GM19468 (cell line): ENCODE data around the gene CTLA4.

Source experiments
- ATAC-seq: cut with Tn5 transposase; IDR thresholded peaks from one replicate; pipeline ENCODE4 v1.9.1; 2021; ENCODE audit warnings: mild to moderate bottlenecking, moderate library complexity, moderate number of reproducible peaks; ENCODE audit not compliant: unreplicated experiment; ENCODE audit errors: extremely low read depth

The CTLA4 gene

DNA sequence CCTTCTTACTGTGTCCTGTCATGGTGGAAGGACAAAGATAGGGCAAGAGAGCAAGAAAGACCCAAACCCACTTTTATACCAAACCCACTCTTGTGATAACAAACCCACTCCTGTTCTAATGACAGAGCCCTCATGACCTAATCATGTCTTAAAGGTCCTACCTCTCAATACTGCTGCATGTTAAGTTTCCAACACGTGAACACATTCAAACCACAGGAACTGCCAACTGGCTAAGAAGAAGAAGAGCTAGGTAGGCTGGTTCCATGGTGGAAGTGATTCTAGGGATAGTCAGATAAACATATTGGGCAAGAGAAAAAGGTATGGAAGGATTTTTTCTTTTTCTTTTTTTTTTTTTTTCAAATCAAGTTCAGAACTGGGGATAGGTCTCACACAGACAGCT is 22.0 kb downstream of the CTLA4 start:
- no peak for ATAC-seq

DNA sequence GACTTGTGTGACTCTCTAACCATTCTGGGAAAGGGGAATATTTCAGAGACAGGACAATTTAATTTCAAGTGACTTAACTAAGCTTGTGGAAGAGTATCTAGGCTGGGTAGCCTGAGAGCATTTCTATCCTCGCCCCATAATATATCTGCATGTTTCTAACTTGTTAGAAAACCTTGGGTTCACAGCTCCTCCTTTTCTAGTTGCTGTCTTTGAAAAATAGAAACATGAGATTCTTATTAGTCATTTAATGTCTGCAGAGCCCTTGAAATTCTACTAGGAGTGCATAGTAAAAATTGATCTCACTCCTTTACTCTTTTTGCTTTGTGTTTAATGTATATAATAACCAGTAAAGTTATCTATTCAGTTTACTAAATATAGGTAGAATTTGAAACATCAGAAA is 22.4 kb downstream of the CTLA4 start:
- ATAC-seq = no peak

DNA sequence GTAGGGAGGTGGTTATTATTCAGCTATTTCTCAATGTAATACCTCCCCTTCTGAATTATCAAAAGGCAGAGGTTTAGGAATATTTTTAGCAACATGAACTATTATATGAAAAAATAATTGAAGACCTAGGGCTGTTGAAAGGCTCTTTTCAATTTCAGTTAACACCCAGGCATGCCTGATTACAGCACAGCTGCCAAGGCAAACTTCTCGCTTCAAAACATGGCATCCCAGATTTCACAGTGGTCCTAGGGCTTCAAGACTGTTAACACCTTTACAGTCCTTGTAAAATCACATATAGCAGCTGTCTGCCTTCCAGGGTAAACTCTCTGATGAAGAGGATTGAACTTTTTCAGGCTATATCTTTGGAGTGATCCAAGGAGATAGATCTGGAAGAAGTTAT is 23.2 kb downstream of the CTLA4 start:
- ATAC-seq = no peak

DNA sequence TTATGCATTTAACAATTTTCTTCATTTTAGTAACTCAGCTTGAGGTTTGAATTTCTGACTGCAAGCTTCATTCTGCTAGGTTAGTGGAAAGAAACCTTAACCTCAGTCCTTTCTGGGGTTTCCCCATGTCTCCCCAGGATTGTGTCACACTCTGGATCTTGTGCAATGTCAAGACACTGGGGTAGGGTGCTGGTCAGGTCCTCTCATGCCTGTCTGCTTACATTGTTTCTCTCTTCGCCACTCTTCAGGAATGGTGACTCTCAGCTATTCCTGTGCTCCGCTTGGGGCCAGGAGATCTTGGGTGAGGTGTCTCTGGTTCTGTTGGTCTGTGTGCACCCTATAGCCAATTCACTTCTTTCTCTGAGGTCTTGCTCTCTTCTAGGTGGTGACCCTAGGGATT is 23.9 kb downstream of the CTLA4 start:
- no peak for ATAC-seq

DNA sequence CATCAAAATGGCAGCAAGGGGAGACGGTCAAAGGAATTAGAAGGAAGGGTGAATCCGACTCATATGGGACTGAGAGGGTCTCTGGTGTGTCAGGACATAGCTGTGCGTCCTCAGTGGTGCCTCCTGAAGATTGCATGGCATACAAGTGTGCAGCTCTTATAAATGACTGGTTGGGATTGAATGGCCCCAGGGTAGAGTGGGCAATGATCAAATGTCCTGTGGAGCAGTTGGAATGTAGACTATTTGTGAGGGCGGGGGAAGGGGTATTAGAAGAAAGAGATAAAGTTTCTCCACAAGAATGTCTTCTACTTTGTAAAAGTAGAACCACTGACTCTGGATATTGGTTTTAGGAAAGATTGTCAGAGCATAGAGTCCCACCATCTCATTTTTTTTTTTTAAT is 24.6 kb downstream of the CTLA4 start:
- ATAC-seq = no peak

DNA sequence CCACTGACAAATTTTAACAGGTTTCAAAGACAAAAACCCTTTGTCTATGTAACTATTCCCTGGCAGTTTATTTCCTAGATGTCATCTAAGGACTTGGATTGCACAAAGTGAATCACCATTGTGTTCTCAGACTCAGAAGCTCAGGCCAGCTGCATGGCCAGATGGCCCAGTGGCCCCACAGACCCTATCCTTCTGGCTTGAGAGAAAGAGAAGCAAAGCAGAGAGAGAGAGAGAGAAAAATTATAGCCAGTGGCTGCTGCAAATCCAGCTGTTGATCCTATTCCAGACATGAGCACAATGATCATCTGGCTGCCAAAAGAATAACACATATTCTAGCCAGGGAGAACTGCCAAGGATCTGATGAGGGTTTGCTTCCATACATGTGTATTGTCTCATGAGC is 25.8 kb downstream of the CTLA4 start:
- no peak for ATAC-seq

DNA sequence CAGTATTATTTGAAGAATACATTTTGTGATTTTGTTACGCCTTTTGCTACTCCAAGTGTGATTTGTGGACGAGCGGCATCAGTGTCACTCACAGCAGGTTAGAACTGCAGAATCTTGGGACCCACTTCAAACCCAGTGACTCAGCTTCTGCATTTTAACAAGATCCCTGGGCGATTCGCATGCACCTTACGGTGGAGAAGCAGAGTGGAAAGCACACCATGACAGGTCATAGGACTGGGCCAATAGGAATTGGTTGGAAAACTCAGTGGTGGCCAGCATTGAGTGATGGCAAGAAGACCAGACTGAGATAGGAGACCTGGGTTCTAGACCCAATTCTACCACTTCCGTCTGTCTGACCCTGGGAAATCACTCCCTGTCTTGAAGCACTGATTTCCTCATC is 26.3 kb downstream of the CTLA4 start:
- no peak for ATAC-seq

DNA sequence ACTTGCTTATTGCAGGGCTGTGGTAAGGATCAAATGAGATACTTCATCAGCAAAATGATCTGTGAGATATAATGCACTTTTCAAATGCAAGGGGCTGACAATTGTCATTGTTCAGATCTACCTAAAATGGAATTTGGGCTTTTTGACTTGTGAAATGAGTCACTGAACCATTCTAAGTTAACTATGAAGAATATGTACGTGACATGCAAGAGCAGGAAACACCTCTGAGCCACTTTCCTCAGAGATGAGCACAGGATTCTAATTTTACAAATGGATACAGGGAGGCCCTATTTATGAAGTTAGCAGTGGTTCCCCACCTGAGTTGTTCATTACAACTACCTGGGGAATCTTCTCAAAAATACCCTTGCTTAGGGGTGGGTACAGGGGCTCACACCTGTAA is 26.7 kb downstream of the CTLA4 start:
- no peak for ATAC-seq

DNA sequence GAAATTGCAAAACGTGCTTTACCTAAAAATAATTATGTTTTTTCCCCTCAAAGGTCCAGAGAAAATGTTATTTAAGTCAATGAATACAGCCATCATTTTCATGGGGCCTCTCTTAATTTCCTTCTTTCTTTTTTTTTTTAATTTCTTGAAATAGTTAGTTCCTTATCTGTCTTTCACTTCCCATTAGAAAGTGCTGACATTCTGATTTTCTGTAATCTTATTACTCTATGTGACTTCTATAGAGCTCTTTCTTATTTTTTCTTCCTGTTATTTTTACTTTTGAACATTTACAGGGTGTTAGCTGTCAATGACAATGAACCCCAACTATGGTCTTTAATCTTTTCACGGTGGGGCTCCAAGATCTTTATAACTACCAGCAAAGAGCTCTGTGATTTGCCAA is 30.0 kb downstream of the CTLA4 start:
- ATAC-seq = no peak

DNA sequence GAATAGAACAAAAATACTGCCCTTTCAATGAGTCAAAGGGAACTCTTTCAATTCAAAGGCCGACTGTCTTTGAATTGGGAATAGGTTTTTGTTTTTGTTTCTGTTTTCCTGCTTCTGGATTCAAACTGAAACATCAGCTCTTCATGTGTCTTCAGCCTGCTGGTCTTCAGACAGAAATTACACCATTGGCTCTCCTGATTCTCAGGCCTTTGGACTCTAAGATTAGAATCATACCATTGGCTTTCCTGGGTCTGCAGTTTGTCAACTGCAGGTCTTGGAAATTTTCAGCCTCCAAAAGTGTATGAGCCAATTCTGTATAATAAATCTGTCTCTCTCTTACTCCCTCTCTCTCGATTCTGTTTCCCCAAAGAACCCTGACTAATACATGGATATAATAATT is 31.1 kb downstream of the CTLA4 start:
- ATAC-seq = no peak

DNA sequence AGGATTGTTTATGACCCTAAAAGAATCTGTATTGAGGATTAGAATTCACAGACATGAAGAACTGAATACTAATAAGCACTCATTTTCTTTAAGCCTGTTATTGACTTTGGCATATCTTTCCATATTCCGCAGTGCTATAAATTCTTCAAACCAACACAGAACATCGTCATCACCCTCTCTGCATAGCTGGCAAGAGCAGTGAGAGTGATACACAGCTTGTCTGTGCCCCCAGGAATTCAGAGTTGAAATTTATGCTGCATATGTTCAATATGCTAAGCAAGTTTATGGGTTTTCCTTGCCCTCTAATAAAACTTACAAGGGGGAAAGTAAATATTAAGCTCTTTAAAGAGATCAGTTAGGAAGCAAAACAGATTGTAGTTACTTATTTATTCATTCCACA is 32.7 kb downstream of the CTLA4 start:
- no peak for ATAC-seq

DNA sequence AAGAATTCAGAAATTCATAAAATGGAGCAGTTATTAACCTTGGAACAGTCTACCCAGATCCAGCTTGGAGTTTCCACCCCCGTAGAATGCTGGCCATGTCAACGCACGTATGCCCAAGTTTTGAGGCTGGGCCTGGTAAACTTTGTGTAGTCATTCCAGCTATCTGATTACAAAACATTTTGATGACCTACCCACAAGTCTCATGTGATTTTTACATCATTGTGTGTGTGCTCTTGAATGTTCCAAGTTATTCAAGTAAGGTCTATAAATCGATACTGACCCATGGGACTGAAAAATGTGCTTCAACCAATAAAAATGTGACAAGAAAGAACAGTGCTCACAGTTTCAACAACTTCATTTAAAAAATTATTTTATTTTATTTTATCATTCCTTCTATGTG is 36.5 kb downstream of the CTLA4 start:
- ATAC-seq = no peak

DNA sequence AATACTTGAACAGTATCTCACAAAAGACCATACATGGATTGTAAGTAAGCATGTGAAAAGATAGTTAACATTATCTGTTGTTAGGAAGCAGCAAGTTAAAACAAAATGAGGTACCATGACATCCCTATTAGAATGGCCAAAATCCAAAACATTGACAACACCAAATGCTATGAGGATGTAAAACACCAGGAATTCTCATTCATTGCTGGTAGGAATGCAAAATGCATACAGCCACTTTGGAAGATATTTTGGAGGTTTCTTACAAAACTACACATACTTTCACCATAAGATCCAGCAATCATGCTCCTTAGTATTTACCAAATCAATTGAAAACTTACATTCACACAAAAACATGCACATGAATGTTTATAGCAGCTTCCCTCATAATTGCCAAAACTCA is 38.1 kb downstream of the CTLA4 start:
- ATAC-seq = no peak

DNA sequence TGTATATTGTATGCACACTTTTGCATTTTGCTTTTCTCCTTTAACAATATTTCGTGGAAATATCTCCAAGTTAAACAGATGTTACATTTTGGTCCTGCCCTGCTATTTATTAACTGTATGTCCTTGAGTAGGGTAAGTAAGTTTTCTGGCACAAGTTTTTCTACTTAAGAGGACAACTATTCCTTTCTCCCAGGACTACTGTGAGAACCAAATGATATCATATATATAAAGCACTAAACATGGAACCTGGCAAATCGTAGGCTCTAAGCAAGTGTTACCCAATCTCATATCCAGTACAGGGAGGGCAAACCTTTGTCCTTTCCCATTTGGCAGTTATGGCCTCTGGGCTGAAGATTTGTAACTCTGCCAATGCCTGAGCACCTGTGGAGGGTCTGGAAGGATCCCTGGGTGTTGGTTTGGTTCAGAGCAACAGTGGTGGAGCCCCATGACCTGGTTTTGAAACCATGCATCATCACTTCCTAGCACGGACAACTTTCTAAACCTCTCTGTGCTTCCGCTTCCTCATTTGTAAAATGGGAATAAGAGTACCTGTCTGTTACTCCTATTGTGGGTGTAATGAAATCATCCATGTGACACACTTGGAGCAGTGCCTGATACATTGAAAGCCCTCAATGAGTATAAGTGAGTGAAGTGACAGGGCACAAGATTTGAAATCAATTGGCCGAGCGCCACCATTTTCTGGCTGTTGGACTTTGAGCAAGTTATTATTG is 40.7 kb downstream of the CTLA4 start:
- ATAC-seq = no peak

DNA sequence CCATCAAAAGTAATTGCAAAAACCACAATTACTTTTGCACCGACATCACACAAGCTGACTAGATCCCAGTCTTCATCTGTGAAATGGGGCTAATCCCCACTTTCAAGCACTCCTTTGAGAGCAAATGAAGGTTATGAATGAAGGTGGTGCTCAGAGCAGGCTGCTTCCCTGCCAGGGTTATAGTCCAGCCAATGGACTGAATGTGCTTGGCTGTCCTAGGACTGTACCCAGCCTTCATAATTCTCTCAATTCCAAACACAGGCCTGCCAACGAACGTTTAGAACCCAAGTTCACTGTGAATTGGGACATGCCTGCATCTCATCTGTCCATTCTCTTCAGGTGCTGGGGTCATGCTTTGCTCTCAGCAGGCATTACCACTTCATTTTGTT is 41.2 kb downstream of the CTLA4 start:
- ATAC-seq = no peak

DNA sequence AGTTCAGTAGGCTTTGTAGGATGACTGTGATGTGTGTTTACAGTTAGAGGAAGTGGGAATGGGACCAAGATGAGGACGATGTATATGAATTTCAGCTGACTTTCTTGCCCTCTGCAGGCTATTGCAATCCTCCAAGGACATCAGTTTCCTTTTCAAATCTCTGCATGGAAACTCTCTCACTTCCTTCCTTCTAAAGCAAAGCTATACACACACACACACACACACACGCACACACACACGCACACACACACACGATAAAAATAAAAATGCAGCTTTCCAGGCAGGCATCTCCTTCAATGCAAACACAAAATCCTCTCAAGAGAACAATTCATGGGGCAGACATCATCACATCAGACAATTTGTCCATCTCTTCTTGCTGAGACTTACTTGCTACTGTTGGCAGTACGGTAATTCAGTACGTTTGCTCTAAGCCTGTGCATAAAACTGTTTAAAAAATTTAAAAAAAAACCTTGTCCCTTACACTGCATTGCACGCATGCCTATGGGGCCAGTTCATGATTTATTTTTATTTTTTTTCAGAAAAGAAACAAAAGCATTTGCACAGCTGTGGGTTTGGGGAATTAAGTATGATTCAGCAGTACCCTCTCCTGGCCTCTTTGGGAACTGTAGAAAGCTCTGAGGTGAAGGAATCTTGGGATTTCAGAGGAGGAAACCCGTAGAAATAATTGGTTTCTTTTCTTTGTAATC is 41.8 kb downstream of the CTLA4 start:
- ATAC-seq = no peak

DNA sequence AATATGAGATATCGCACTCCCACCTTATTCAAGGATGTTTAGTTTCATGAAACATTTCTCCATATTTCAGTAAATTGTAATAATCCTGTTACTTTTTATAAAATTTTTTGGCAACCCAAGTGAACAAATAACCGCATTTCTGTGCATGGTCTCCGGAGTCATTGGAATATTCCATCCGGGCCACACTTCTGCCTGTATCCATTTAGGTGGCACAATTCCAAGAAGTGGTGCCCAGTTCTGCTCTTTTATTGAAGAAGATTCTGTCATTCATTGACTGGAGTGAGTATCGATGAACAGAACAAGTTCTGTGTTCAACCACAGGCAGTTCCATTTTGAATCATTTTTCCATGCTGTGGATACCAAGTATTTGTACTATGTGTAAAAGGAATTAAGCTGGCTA is 42.4 kb downstream of the CTLA4 start:
- no peak for ATAC-seq

DNA sequence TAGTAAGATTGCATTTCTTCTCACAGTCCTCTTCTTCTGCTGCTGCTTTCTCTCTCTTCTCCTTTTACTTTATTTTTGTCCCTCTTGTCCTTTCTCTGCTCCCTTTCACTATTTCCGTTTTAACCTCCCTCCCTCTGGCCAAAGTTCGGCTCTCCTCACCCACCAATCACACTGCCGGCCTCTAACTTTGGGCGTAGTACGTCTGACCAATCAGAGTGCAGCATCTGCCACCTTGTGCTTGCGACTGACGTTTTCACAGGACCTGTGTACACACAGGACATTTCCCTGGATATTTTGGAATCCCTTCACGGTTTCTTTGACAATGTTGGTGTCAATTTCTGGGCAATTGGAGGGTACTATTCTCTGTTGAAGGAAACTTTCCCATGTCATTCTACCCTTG is 46.4 kb downstream of the CTLA4 start:
- ATAC-seq = no peak

DNA sequence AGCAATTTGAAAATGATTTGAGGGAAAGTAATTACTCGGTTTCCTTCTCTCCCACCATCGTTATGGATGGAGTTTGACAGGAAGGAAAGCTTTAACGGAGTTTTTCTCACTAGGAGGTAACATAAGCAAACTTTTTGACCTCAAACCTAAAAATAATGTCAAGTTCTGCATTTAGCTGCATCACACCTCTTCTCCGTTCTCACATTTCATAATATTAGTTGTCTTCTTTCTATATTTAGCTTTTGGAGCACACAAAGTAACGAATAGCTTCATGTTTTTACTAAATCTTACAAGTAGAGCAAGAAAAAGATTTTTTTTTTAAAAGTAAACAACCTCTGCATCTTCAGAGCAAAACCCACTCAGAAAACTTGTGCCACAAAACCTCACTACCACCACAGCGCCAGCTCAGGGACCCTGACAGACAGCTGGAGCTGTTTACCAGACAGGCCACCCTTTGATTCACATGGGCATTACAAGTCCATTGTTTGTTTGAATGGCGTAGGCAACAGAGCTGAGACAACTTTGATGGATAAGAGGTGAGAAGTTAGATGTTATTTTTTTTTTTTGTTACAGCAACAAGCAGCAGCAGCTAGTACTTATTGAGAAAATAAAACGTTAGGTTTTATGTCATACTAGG is 47.1 kb downstream of the CTLA4 start:
- peak; percentile 22 for ATAC-seq

DNA sequence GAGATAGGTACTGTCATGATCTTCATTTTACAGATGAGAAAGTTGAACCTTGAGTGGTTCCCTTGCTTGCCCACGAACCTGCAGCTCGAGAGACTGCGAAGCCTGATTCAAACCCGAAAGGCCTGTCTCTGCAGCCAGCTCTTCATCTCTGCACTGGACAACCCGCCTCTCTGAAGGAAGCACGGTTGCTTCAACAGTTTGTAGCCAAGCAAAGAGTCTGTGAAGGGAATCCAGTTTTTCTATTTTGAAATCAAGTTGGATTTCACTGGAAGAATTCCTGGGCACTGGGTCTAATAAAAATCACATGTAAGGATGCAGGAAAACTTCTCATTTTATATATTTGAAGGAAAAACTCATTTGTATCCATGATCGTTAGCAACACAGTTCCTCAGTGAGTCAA is 47.7 kb downstream of the CTLA4 start:
- no peak for ATAC-seq

DNA sequence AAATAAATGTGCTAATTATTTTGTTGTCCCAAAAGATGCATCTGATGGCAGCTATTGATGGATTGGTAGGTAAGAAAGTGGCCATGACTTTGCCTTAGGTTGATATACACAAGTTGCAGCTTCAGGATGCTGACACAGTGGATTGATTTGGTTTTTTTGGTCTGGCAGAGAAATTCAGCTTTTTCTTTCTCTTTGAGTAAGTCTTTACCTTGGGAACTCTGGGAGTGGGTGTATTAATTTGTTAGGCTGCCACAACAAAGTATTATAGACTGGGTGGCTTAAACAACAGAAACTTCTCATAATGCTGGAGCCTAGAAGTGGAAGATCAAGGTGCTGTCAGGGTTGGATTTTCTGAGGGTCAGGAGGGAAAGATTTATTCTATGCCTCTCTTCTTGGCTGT is 49.2 kb downstream of the CTLA4 start:
- ATAC-seq = no peak

DNA sequence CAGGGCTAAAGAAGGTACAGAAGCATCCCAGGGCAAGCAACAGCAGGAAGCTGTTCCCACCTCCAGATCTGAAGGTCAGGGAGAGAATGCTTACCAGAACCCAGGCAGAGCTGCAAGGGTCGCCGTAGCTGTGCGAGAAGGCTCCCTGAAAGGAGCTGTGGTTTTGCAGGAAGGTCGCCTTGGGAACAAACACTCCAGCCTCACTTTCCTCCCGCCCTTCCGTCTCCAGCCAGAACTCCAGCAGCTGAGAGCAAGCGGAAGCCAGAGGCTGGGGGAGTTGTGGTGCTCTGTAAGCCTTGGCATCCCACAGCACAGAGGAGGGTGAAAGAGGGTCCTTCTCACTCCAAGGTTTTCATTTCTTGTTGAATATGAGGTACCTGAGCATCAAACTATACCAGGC is 50.7 kb downstream of the CTLA4 start:
- no peak for ATAC-seq
